ENCODE data around the gene SLC26A1.

The SLC26A1 gene

GRCh38 chr4:996030-996996, 3.1 kb upstream of the SLC26A1 start:
- TF ChIP-seq ZNF274 (IDR thresholded peaks at IDR 0.05; ENCODE audit: low read depth, low read length) (no peak), SUZ12 (IDR thresholded peaks at IDR 0.05; ENCODE audit: extremely low read depth, insufficient read depth, insufficient read length) (no peak), YY1 (IDR thresholded peaks at IDR 0.05; ENCODE audit: insufficient read depth, insufficient read length) (no peak)
- Histone ChIP-seq H3K9me3 (ENCODE audit: insufficient read depth, low read length) (no peaks in the 10 kb centered on the region), H3K27me3 (ENCODE audit: insufficient read depth, insufficient read length) (peaks cover 58% of the 10 kb centered on the region), H3K4me1 (ENCODE audit: insufficient read depth, insufficient read length) (peaks cover 33% of the 10 kb centered on the region), H3K36me3 (ENCODE audit: insufficient read depth, insufficient read length, low read length) (no peaks in the 10 kb centered on the region), H3K9ac (ENCODE audit: insufficient read length, low read depth) (peak overlapping the region; percentile 53), H3K4me3 (ENCODE audit: insufficient read length, low read depth) (no peak overlapping the region)
- DNase-seq (ENCODE audit: low read depth, low spot score), result no peak

GRCh38 chr4:995311-996026, 2.3 kb upstream of the SLC26A1 start:
- TF ChIP-seq SUZ12 (IDR thresholded peaks at IDR 0.05; ENCODE audit: extremely low read depth, insufficient read depth, insufficient read length) (no peak), ZNF274 (IDR thresholded peaks at IDR 0.05; ENCODE audit: low read depth, low read length) (no peak), YY1 (IDR thresholded peaks at IDR 0.05; ENCODE audit: insufficient read depth, insufficient read length) (no peak)
- no peak for DNase-seq (ENCODE audit: low read depth, low spot score)
- Histone ChIP-seq H3K9ac (ENCODE audit: insufficient read length, low read depth) (peak overlapping the region; percentile 53), H3K36me3 (ENCODE audit: insufficient read depth, insufficient read length, low read length) (no peaks in the 10 kb centered on the region), H3K4me1 (ENCODE audit: insufficient read depth, insufficient read length) (peaks cover 33% of the 10 kb centered on the region), H3K4me3 (ENCODE audit: insufficient read length, low read depth) (no peak overlapping the region), H3K27me3 (ENCODE audit: insufficient read depth, insufficient read length) (peaks cover 50% of the 10 kb centered on the region), H3K9me3 (ENCODE audit: insufficient read depth, low read length) (no peaks in the 10 kb centered on the region)

- no peaks in the 10 kb centered on the region for H3K9me3 ChIP-seq (ENCODE audit: insufficient read depth, low read length)
- no peak overlapping the region for H3K9ac ChIP-seq (ENCODE audit: insufficient read length, low read depth)
- TF ChIP-seq ZNF274 (IDR thresholded peaks at IDR 0.05; ENCODE audit: low read depth, low read length) (no peak), SUZ12 (IDR thresholded peaks at IDR 0.05; ENCODE audit: extremely low read depth, insufficient read depth, insufficient read length) (no peak), YY1 (IDR thresholded peaks at IDR 0.05; ENCODE audit: insufficient read depth, insufficient read length) (no peak)
- peaks cover 7% of the 10 kb centered on the region for H3K36me3 ChIP-seq (ENCODE audit: insufficient read depth, insufficient read length, low read length)
- DNase-seq (ENCODE audit: low read depth, low spot score), result no peak
- no peak overlapping the region for H3K4me3 ChIP-seq (ENCODE audit: insufficient read length, low read depth)
- H3K27me3 ChIP-seq (ENCODE audit: insufficient read depth, insufficient read length), result peaks cover 23% of the 10 kb centered on the region
- H3K4me1 ChIP-seq (ENCODE audit: insufficient read depth, insufficient read length), result peaks cover 25% of the 10 kb centered on the region
These were observed 700 bp downstream of the SLC26A1 start for GRCh38 chr4:992297-993110.

- no peak overlapping the region for H3K4me3 ChIP-seq (ENCODE audit: insufficient read length, low read depth)
These were observed 1.5 kb downstream of the SLC26A1 start for GRCh38 chr4:991451-992296.

GRCh38 chr4:990746-991367, 2.3 kb downstream of the SLC26A1 start:
- Histone ChIP-seq H3K36me3 (ENCODE audit: insufficient read depth, insufficient read length, low read length) (peaks cover 7% of the 10 kb centered on the region), H3K27me3 (ENCODE audit: insufficient read depth, insufficient read length) (peaks cover 14% of the 10 kb centered on the region)

More at GRCh38 chr4:991451-992296, 1.5 kb downstream of the SLC26A1 start:
- peaks cover 7% of the 10 kb centered on the region for H3K36me3 ChIP-seq (ENCODE audit: insufficient read depth, insufficient read length, low read length)
- TF ChIP-seq ZNF274 (IDR thresholded peaks at IDR 0.05; ENCODE audit: low read depth, low read length) (no peak), SUZ12 (IDR thresholded peaks at IDR 0.05; ENCODE audit: extremely low read depth, insufficient read depth, insufficient read length) (no peak), YY1 (IDR thresholded peaks at IDR 0.05; ENCODE audit: insufficient read depth, insufficient read length) (no peak)
- peaks cover 15% of the 10 kb centered on the region for H3K27me3 ChIP-seq (ENCODE audit: insufficient read depth, insufficient read length)
- no peaks in the 10 kb centered on the region for H3K9me3 ChIP-seq (ENCODE audit: insufficient read depth, low read length)
- H3K4me1 ChIP-seq (ENCODE audit: insufficient read depth, insufficient read length), result peaks cover 26% of the 10 kb centered on the region
- DNase-seq (ENCODE audit: low read depth, low spot score), result no peak
- H3K9ac ChIP-seq (ENCODE audit: insufficient read length, low read depth), result no peak overlapping the region

More at GRCh38 chr4:990746-991367, 2.3 kb downstream of the SLC26A1 start:
- DNase-seq (ENCODE audit: low read depth, low spot score), result no peak
- Histone ChIP-seq H3K4me1 (ENCODE audit: insufficient read depth, insufficient read length) (peaks cover 23% of the 10 kb centered on the region), H3K9me3 (ENCODE audit: insufficient read depth, low read length) (no peaks in the 10 kb centered on the region), H3K4me3 (ENCODE audit: insufficient read length, low read depth) (no peak overlapping the region), H3K9ac (ENCODE audit: insufficient read length, low read depth) (no peak overlapping the region)
- TF ChIP-seq ZNF274 (IDR thresholded peaks at IDR 0.05; ENCODE audit: low read depth, low read length) (no peak), SUZ12 (IDR thresholded peaks at IDR 0.05; ENCODE audit: extremely low read depth, insufficient read depth, insufficient read length) (no peak), YY1 (IDR thresholded peaks at IDR 0.05; ENCODE audit: insufficient read depth, insufficient read length) (no peak)

Measured in NT2/D1 (cell line).